H9 (cell line): Measurements from ENCODE around the gene XIRP2. TPM values are rescaled to one million over a fixed set of nuclear protein-coding genes. Genes with fewer than 3 reads are reported as not detected.

Experiments used
- DNase-seq: peaks from one replicate; pipeline ENCODE4 v3.0.0-alpha.2; 2017
- H2AFZ ChIP-seq: one replicate; pipeline ENCODE4 v1.6.1; 2013; ENCODE audit warnings: mild to moderate bottlenecking, low read length, control low read depth, moderate library complexity
- H2AK5ac ChIP-seq: 2 replicates; pipeline ENCODE4 v1.6.1; 2013; ENCODE audit warnings: low read length, control low read depth, mixed read lengths; ENCODE audit not compliant: insufficient read length
- H2BK120ac ChIP-seq: one replicate; pipeline ENCODE4 v1.6.1; 2013; ENCODE audit warnings: low read depth, mild to moderate bottlenecking, low read length, control low read depth, inconsistent platforms; ENCODE audit not compliant: poor library complexity, severe bottlenecking
- H2BK12ac ChIP-seq: 2 replicates; pipeline ENCODE4 v1.6.1; 2013; ENCODE audit warnings: low read length, control low read depth, mixed read lengths, low read depth; ENCODE audit not compliant: insufficient read length
- H2BK15ac ChIP-seq: 2 replicates; pipeline ENCODE4 v1.6.1; 2013; ENCODE audit warnings: low read depth, low read length, control low read depth
- H2BK20ac ChIP-seq: one replicate; pipeline ENCODE4 v1.6.1; 2013; ENCODE audit warnings: low read depth, mild to moderate bottlenecking, low read length, control low read depth, inconsistent platforms; ENCODE audit not compliant: poor library complexity, severe bottlenecking
- H2BK5ac ChIP-seq: 2 replicates; pipeline ENCODE4 v1.6.1; 2013; ENCODE audit warnings: low read length, control low read depth, mixed read lengths; ENCODE audit not compliant: insufficient read length
- H3K14ac ChIP-seq: 2 replicates; pipeline ENCODE4 v1.6.1; 2013; ENCODE audit warnings: low read length, control low read depth; ENCODE audit not compliant: insufficient read depth
- H3K18ac ChIP-seq: 2 replicates; pipeline ENCODE4 v1.6.1; 2013; ENCODE audit warnings: low read depth, mild to moderate bottlenecking, mixed read lengths, low read length, control low read depth; ENCODE audit not compliant: insufficient read length
- H3K23ac ChIP-seq: 2 replicates; pipeline ENCODE4 v1.6.1; 2013; ENCODE audit warnings: low read length, control low read depth, mixed read lengths, low read depth; ENCODE audit not compliant: insufficient read length
- H3K23me2 ChIP-seq: 2 replicates; pipeline ENCODE4 v1.6.1; 2013; ENCODE audit warnings: low read depth, mild to moderate bottlenecking, mixed read lengths, low read length, control low read depth; ENCODE audit not compliant: insufficient read length, poor library complexity, severe bottlenecking
- H3K27ac ChIP-seq: 2 replicates; pipeline ENCODE4 v1.5.1; 2013; ENCODE audit warnings: low read length, control low read depth, mixed read lengths, low read depth; ENCODE audit not compliant: insufficient read length
- H3K27me3 ChIP-seq: 2 replicates; pipeline ENCODE4 v1.6.1; 2013; ENCODE audit warnings: low read length, control low read depth, inconsistent platforms; ENCODE audit not compliant: insufficient read depth
- H3K4ac ChIP-seq: 2 replicates; pipeline ENCODE4 v1.6.1; 2013; ENCODE audit warnings: low read depth, mild to moderate bottlenecking, control low read depth, inconsistent platforms, low read length, moderate library complexity
- H3K4me1 ChIP-seq: 2 replicates; pipeline ENCODE4 v1.6.1; 2013; ENCODE audit warnings: low read length, control low read depth, inconsistent platforms; ENCODE audit not compliant: insufficient read depth
- H3K4me2 ChIP-seq: 2 replicates; pipeline ENCODE4 v1.6.1; 2013; ENCODE audit warnings: low read length, control low read depth, mixed read lengths; ENCODE audit not compliant: insufficient read length, insufficient read depth
- H3K56ac ChIP-seq: 2 replicates; pipeline ENCODE4 v1.6.1; 2013; ENCODE audit warnings: low read depth, mild to moderate bottlenecking, mixed read lengths, low read length, control low read depth; ENCODE audit not compliant: insufficient read length
- H3K79me1 ChIP-seq: 2 replicates; pipeline ENCODE4 v1.6.1; 2013; ENCODE audit warnings: low read depth, mild to moderate bottlenecking, moderate library complexity, low read length, control low read depth, inconsistent platforms; ENCODE audit not compliant: insufficient read depth, poor library complexity, severe bottlenecking
- H3K79me2 ChIP-seq: 2 replicates; pipeline ENCODE4 v1.6.1; 2013; ENCODE audit warnings: low read length, control low read depth, inconsistent platforms; ENCODE audit not compliant: insufficient read depth
- H3K9ac ChIP-seq: 2 replicates; pipeline ENCODE4 v1.6.1; 2013; ENCODE audit warnings: low read length, control low read depth, mixed read lengths; ENCODE audit not compliant: insufficient read length; ENCODE audit errors: extremely low read depth
- H3K9me3 ChIP-seq: one replicate; pipeline ENCODE4 v1.6.1; 2013; ENCODE audit warnings: low read depth, low read length, inconsistent platforms; ENCODE audit not compliant: control insufficient read depth
- H3T11ph ChIP-seq: one replicate; pipeline ENCODE4 v1.6.1; 2013; ENCODE audit warnings: mild to moderate bottlenecking, low read length, control low read depth, inconsistent platforms
- H4K20me1 ChIP-seq: one replicate; pipeline ENCODE4 v1.6.1; 2013; ENCODE audit not compliant: control insufficient read depth, insufficient read length, insufficient read depth
- H4K5ac ChIP-seq: 2 replicates; pipeline ENCODE4 v1.6.1; 2013; ENCODE audit warnings: low read depth, mild to moderate bottlenecking, mixed read lengths, low read length, control low read depth; ENCODE audit not compliant: insufficient read length
- H4K8ac ChIP-seq: replicated peaks from 2 replicates; pipeline ENCODE4 v1.6.1; 2013; ENCODE audit warnings: low read length, control low read depth, mixed read lengths, low read depth; ENCODE audit not compliant: insufficient read length
- H4K91ac ChIP-seq: 2 replicates; pipeline ENCODE4 v1.6.1; 2013; ENCODE audit warnings: low read depth, mild to moderate bottlenecking, moderate library complexity, mixed read lengths, low read length, control low read depth; ENCODE audit not compliant: insufficient read length
- H3K27ac Mint-ChIP-seq, 3 experiments: 2 replicates in 2 of 3; 3 replicates in 1 of 3; pipeline ENCODE4 v1.8.0; 2020 to 2021; ENCODE audit warnings: mixed read lengths in 3 of 3, mild to moderate bottlenecking in 1 of 3, moderate library complexity in 1 of 3
- H3K27me3 Mint-ChIP-seq: 2 replicates; pipeline ENCODE4 v1.8.0; 2021; ENCODE audit warnings: low read depth, mild to moderate bottlenecking, moderate library complexity, mixed read lengths
- H3K36me3 Mint-ChIP-seq, 3 experiments: 2 replicates in 2 of 3; 3 replicates in 1 of 3; pipeline ENCODE4 v1.8.0; 2020 to 2021; ENCODE audit warnings: low read depth in 3 of 3, mixed read lengths in 3 of 3; ENCODE audit not compliant: insufficient read depth in 1 of 3
- H3K4me1 Mint-ChIP-seq, 2 experiments: 2 replicates each; pipeline ENCODE4 v1.8.0; 2020; ENCODE audit warnings: mixed read lengths in 2 of 2
- H3K4me3 Mint-ChIP-seq, 2 experiments: 2 replicates in 1 of 2; 3 replicates in 1 of 2; pipeline ENCODE4 v1.8.0; 2020 to 2021; ENCODE audit warnings: mild to moderate bottlenecking in 2 of 2, mixed read lengths in 2 of 2, moderate library complexity in 1 of 2
- H3K9me3 Mint-ChIP-seq, 2 experiments: 2 replicates in 1 of 2; 3 replicates in 1 of 2; pipeline ENCODE4 v1.8.0; 2020; ENCODE audit warnings: mild to moderate bottlenecking in 2 of 2, mixed read lengths in 2 of 2, moderate library complexity in 1 of 2
- WGBS: extraction: QIAGEN DNeasy Blood & Tissue Kit; methylation state at CpG from one replicate; pipeline ENCODE4 v1.1.7; 2013; ENCODE audit warnings: missing lambda C conversion rate, low lambda C conversion rate, mixed read lengths; ENCODE audit not compliant: insufficient read length; ENCODE audit errors: extremely low coverage; 5-methylcytosine and 5-hydroxymethylcytosine counted together
- total RNA-seq: library from RNA; stranded (reverse); gene quantifications from 2 replicates; pipeline ENCODE4 v1.2.1, GENCODE V29; 2021
- TF ChIP-seq, protein P1 (sequence below): fragments of 200-600 bp; sonication (generic); conservative IDR thresholded peaks from 3 replicates; pipeline ENCODE4 v1.8.0; 2021; ENCODE audit warnings: antibody characterized with exemption, mild to moderate bottlenecking

Gene XIRP2
- total RNA-seq, 1 experiment from 2014 or later, result 0.07 TPM

DNA sequence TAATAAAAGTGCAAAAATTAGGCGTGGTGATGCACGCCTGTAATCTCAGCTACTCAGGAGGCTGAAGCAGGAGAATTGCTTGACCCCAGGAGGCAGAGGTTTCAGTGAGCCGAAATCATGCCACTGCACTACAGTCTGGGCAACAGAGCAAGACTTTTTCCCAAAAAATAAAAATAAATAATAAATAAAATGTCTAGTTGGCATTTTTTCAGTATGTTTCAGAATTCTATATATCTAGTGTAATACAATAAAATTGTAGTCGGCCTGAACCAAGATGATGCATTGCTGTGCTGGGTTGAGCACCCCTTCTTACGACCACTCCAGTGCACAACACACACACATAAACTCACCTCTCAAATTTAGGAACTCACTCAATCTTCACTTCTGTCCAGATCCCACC is 108.2 kb downstream of the XIRP2 start:
- Histone ChIP-seq H4K5ac (no peak overlapping the region), H4K20me1 (no peaks in the 10 kb centered on the region), H3K79me2 (no peaks in the 10 kb centered on the region), H3K27me3 (no peaks in the 10 kb centered on the region), H3K9ac (no peak overlapping the region), H3K4ac (no peak overlapping the region), H3T11ph (no peak overlapping the region), H3K23me2 (no peaks in the 10 kb centered on the region), H2AFZ (no peak overlapping the region), H3K9me3 (no peaks in the 10 kb centered on the region), H2BK12ac (no peak overlapping the region), H4K8ac (no peak overlapping the region), H3K23ac (no peak overlapping the region), H3K79me1 (no peaks in the 10 kb centered on the region), H2BK120ac (no peak overlapping the region), H3K4me1 (no peaks in the 10 kb centered on the region), H3K27ac (no peak overlapping the region), H2BK15ac (no peak overlapping the region), H2AK5ac (no peak overlapping the region), H2BK20ac (no peak overlapping the region), H3K14ac (no peak overlapping the region), H4K91ac (no peak overlapping the region), H3K56ac (no peak overlapping the region), H2BK5ac (no peak overlapping the region), H3K18ac (no peak overlapping the region), H3K4me2 (no peak overlapping the region)
- no peaks in the 10 kb centered on the region for H3K36me3 Mint-ChIP-seq
- no peak overlapping the region for H3K4me3 Mint-ChIP-seq
- no peaks in the 10 kb centered on the region for H3K27me3 Mint-ChIP-seq
- no peak for DNase-seq
- TF ChIP-seq, protein P1, sequence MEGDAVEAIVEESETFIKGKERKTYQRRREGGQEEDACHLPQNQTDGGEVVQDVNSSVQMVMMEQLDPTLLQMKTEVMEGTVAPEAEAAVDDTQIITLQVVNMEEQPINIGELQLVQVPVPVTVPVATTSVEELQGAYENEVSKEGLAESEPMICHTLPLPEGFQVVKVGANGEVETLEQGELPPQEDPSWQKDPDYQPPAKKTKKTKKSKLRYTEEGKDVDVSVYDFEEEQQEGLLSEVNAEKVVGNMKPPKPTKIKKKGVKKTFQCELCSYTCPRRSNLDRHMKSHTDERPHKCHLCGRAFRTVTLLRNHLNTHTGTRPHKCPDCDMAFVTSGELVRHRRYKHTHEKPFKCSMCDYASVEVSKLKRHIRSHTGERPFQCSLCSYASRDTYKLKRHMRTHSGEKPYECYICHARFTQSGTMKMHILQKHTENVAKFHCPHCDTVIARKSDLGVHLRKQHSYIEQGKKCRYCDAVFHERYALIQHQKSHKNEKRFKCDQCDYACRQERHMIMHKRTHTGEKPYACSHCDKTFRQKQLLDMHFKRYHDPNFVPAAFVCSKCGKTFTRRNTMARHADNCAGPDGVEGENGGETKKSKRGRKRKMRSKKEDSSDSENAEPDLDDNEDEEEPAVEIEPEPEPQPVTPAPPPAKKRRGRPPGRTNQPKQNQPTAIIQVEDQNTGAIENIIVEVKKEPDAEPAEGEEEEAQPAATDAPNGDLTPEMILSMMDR, result no peak
- H3K27ac Mint-ChIP-seq, result no peak overlapping the region
- H3K9me3 Mint-ChIP-seq, result no peaks in the 10 kb centered on the region; a peak in 1 of 5 replicates
- no peaks in the 10 kb centered on the region for H3K4me1 Mint-ChIP-seq
- WGBS, result no CpG with 5 or more reads among the region's 5 CpGs
